DMS53 treated with DMSO at 0.1 percent for 48 hours (cell line): Measurements from ENCODE around the gene CACNB4.
"Not testable (repeated sequence)": the region's sequence is repeated elsewhere in the genome, so short reads cannot be mapped to it uniquely, and the experiment has no call there.

ENCODE experiments used
- DNase-seq: peaks from one replicate; lab custom pipeline; 2025; ENCODE audit not compliant: unreplicated experiment; lab: John Stamatoyannopoulos, UW

Gene CACNB4

GRCh38 chr2:151914989-151915628 lies 183.7 kb downstream of the CACNB4 start:
- DNase-seq, result no peak

- no peak for DNase-seq
These were observed 190.5 kb downstream of the CACNB4 start for GRCh38 chr2:151908204-151908882.

- no peak for DNase-seq
These were observed 191.3 kb downstream of the CACNB4 start for GRCh38 chr2:151907286-151908203.

GRCh38 chr2:151906633-151906998 lies 192.2 kb downstream of the CACNB4 start:
- DNase-seq, result no peak

GRCh38 chr2:151905963-151906632 lies 192.7 kb downstream of the CACNB4 start:
- no peak for DNase-seq

GRCh38 chr2:151904807-151905206 lies 194.0 kb downstream of the CACNB4 start:
- no peak for DNase-seq

- no peak for DNase-seq
These were observed 194.8 kb downstream of the CACNB4 start for GRCh38 chr2:151904021-151904420.

GRCh38 chr2:151902829-151903228 lies 196.0 kb downstream of the CACNB4 start:
- DNase-seq, result no peak

GRCh38 chr2:151900331-151900730 lies 198.5 kb downstream of the CACNB4 start:
- DNase-seq, result no peak

- DNase-seq, result no peak
These were observed 199.7 kb downstream of the CACNB4 start for GRCh38 chr2:151899156-151899555.

GRCh38 chr2:151891566-151892194 lies 207.2 kb downstream of the CACNB4 start:
- no peak for DNase-seq

- no peak for DNase-seq
These were observed 211.7 kb downstream of the CACNB4 start for GRCh38 chr2:151887164-151887563.

- DNase-seq, result peak; percentile 45
These were observed 212.6 kb downstream of the CACNB4 start for GRCh38 chr2:151886241-151886640.

GRCh38 chr2:151882786-151883445 lies 215.9 kb downstream of the CACNB4 start:
- no peak for DNase-seq

- DNase-seq, result no peak
These were observed 217.5 kb downstream of the CACNB4 start for GRCh38 chr2:151881342-151881741.

- DNase-seq, result no peak
These were observed 218.3 kb downstream of the CACNB4 start for GRCh38 chr2:151880586-151880985.

GRCh38 chr2:151878655-151879563 lies 219.9 kb downstream of the CACNB4 start:
- no peak for DNase-seq

- no peak for DNase-seq
These were observed 220.6 kb downstream of the CACNB4 start for GRCh38 chr2:151878204-151878603.

- not testable (repeated sequence) for DNase-seq
These were observed 223.2 kb downstream of the CACNB4 start for GRCh38 chr2:151875631-151876030.
